Neural progenitor cell (in vitro differentiated cells): ENCODE measurements around the gene EREG.

Experiments used
- CTCF ChIP-seq: fragments of 200-600 bp; sonication (generic); IDR thresholded peaks from 2 replicates; pipeline ENCODE4 v1.5.1; 2017; ENCODE audit warnings: antibody characterized with exemption, mild to moderate bottlenecking
- EZH2 ChIP-seq: fragments of 200-600 bp; sonication (generic); IDR thresholded peaks from 2 replicates; pipeline ENCODE4 v1.6.1; 2017; ENCODE audit warnings: antibody characterized with exemption, mild to moderate bottlenecking, moderate library complexity
- EZH2phosphoT487 ChIP-seq: fragments of 200-600 bp; sonication (generic); IDR thresholded peaks from 2 replicates; pipeline ENCODE4 v1.6.1; 2017; ENCODE audit warnings: antibody characterized with exemption

- TF ChIP-seq CTCF: no peak
- no peak for TF ChIP-seq EZH2
- no peak for TF ChIP-seq EZH2phosphoT487
These were observed 55.9 kb downstream of the EREG start for GRCh38 chr4:74420863-74421262.
